SK-N-SH treated with all-trans-retinoic acid at 6 μM for 48 hours (cell line): ENCODE measurements around the gene PLD1.

Source experiments
- ATAC-seq: fragments of 200-7000 bp; cut with Tn5 transposase; 3 replicates; pipeline ENCODE4 v1.9.1; 2020; ENCODE audit warnings: mild to moderate bottlenecking, moderate library complexity
- ARNTL ChIP-seq: fragments of 450-650 bp; formaldehyde crosslinking; IDR thresholded peaks from 2 replicates; pipeline ENCODE4 v1.5.0; 2020; ENCODE audit warnings: low read depth, mild to moderate bottlenecking, moderate library complexity, borderline replicate concordance
- BACH2 ChIP-seq: fragments of 250-450 bp; sonication (Bioruptor Pico); IDR thresholded peaks from 2 replicates; pipeline ENCODE4 v1.9.0; 2021; ENCODE audit warnings: mild to moderate bottlenecking, borderline replicate concordance
- CREB5 ChIP-seq: fragments of 250-450 bp; sonication (Bioruptor Pico); IDR thresholded peaks from 2 replicates; pipeline ENCODE4 v1.5.1; 2020; ENCODE audit warnings: low read depth, mild to moderate bottlenecking, moderate library complexity
- CSDC2 ChIP-seq: fragments of 250-450 bp; sonication (Bioruptor Pico); IDR thresholded peaks from 2 replicates; pipeline ENCODE4 v1.5.0; 2020; ENCODE audit warnings: mild to moderate bottlenecking, moderate library complexity
- CSRNP3 ChIP-seq: fragments of 250-450 bp; sonication (Bioruptor Pico); IDR thresholded peaks from 2 replicates; pipeline ENCODE4 v1.5.1; 2021; ENCODE audit warnings: mild to moderate bottlenecking, moderate library complexity
- ESRRG ChIP-seq: fragments of 250-450 bp; sonication (Bioruptor Pico); IDR thresholded peaks from 2 replicates; pipeline ENCODE4 v1.6.1; 2021; ENCODE audit warnings: mild to moderate bottlenecking
- GLIS3 ChIP-seq: fragments of 250-450 bp; sonication (Bioruptor Pico); IDR thresholded peaks from 2 replicates; pipeline ENCODE4 v1.5.0; 2020; ENCODE audit warnings: mild to moderate bottlenecking, moderate library complexity
- ISL1 ChIP-seq: fragments of 250-450 bp; sonication (Bioruptor Pico); IDR thresholded peaks from 2 replicates; pipeline ENCODE4 v2.1.2; 2022; ENCODE audit warnings: mild to moderate bottlenecking, moderate library complexity
- OSR1 ChIP-seq: fragments of 250-450 bp; sonication (Bioruptor Pico); IDR thresholded peaks from 2 replicates; pipeline ENCODE4 v1.8.0; 2022; ENCODE audit warnings: moderate library complexity, mild to moderate bottlenecking, inconsistent platforms
- PATZ1 ChIP-seq: fragments of 250-450 bp; sonication (Bioruptor Pico); IDR thresholded peaks from 2 replicates; pipeline ENCODE4 v1.8.0; 2020; ENCODE audit warnings: mild to moderate bottlenecking, moderate library complexity, borderline replicate concordance
- POU6F1 ChIP-seq: fragments of 250-450 bp; sonication (Bioruptor Pico); IDR thresholded peaks from 2 replicates; pipeline ENCODE4 v1.8.0; 2021; ENCODE audit warnings: low read depth, mild to moderate bottlenecking, moderate library complexity, borderline replicate concordance
- PPARA ChIP-seq: fragments of 250-450 bp; sonication (Bioruptor Pico); IDR thresholded peaks from 2 replicates; pipeline ENCODE4 v1.5.0; 2020; ENCODE audit warnings: mild to moderate bottlenecking, borderline replicate concordance
- RARB ChIP-seq: fragments of 250-450 bp; sonication (Bioruptor Pico); IDR thresholded peaks from 2 replicates; pipeline ENCODE4 v1.8.0; 2021; ENCODE audit warnings: mild to moderate bottlenecking, moderate library complexity
- SNAI2 ChIP-seq: fragments of 250-450 bp; sonication (Bioruptor Pico); IDR thresholded peaks from 2 replicates; pipeline ENCODE4 v1.5.0; 2020; ENCODE audit warnings: mild to moderate bottlenecking, moderate library complexity
- TCF4 ChIP-seq: fragments of 250-450 bp; sonication (Bioruptor Pico); IDR thresholded peaks from 2 replicates; pipeline ENCODE4 v1.8.0; 2021; ENCODE audit warnings: mild to moderate bottlenecking, moderate library complexity, borderline replicate concordance
- TOX ChIP-seq: fragments of 250-450 bp; sonication (Bioruptor Pico); IDR thresholded peaks from 2 replicates; pipeline ENCODE4 v1.8.0; 2021; ENCODE audit warnings: mild to moderate bottlenecking, moderate library complexity, borderline replicate concordance
- TSHZ2 ChIP-seq: fragments of 250-450 bp; sonication (Bioruptor Pico); IDR thresholded peaks from 2 replicates; pipeline ENCODE4 v1.5.0; 2020; ENCODE audit warnings: mild to moderate bottlenecking, moderate library complexity
- ZC3H10 ChIP-seq: fragments of 250-450 bp; sonication (Bioruptor Pico); IDR thresholded peaks from 2 replicates; pipeline ENCODE4 v1.5.1; 2021; ENCODE audit warnings: mild to moderate bottlenecking, moderate library complexity
- ZFP3 ChIP-seq: fragments of 250-450 bp; sonication (Bioruptor Pico); IDR thresholded peaks from 2 replicates; pipeline ENCODE4 v1.5.0; 2020; ENCODE audit warnings: mild to moderate bottlenecking, moderate library complexity
- ZFP30 ChIP-seq: fragments of 450-650 bp; formaldehyde crosslinking; IDR thresholded peaks from 2 replicates; pipeline ENCODE4 v1.5.0; 2022; ENCODE audit warnings: mild to moderate bottlenecking, moderate library complexity
- ZNF565 ChIP-seq: fragments of 450-650 bp; formaldehyde crosslinking; conservative IDR thresholded peaks from 2 replicates; pipeline ENCODE4 v1.5.0; 2020; ENCODE audit warnings: low read depth, mild to moderate bottlenecking, moderate library complexity
- ZNF70 ChIP-seq: fragments of 450-650 bp; formaldehyde crosslinking; IDR thresholded peaks from 2 replicates; pipeline ENCODE4 v1.5.0; 2020; ENCODE audit warnings: mild to moderate bottlenecking, moderate library complexity

Gene PLD1

GRCh38 chr3:171797265-171797679 is 13.0 kb downstream of the PLD1 start:
- no peak for ATAC-seq

GRCh38 chr3:171796625-171797264 is 13.5 kb downstream of the PLD1 start:
- TF ChIP-seq ESRRG (CRISPR knock-in tag) (no peak), ZC3H10 (no peak), PPARA (CRISPR knock-in tag) (no peak), ZFP3 (CRISPR knock-in tag) (no peak), POU6F1 (CRISPR knock-in tag) (no peak), CSRNP3 (CRISPR knock-in tag) (no peak), OSR1 (no peak), ZNF565 (CRISPR knock-in tag) (no peak), SNAI2 (CRISPR knock-in tag) (no peak), CSDC2 (CRISPR knock-in tag) (no peak), ISL1 (CRISPR knock-in tag) (no peak), ZNF70 (CRISPR knock-in tag) (no peak), PATZ1 (CRISPR knock-in tag) (no peak), RARB (CRISPR knock-in tag) (no peak), GLIS3 (CRISPR knock-in tag) (no peak), CREB5 (CRISPR knock-in tag) (no peak), TSHZ2 (CRISPR knock-in tag) (no peak), BACH2 (CRISPR knock-in tag) (no peak), TOX (CRISPR knock-in tag) (no peak)
- TF ChIP-seq, all 23 proteins: peak for 0
- no peak for ATAC-seq

More at GRCh38 chr3:171797265-171797679, 13.0 kb downstream of the PLD1 start:
- TF ChIP-seq CSDC2 (CRISPR knock-in tag) (no peak), ZFP3 (CRISPR knock-in tag) (no peak), POU6F1 (CRISPR knock-in tag) (no peak), OSR1 (no peak), TCF4 (CRISPR knock-in tag) (no peak), ZFP30 (CRISPR knock-in tag) (no peak), ARNTL (CRISPR knock-in tag) (no peak), ZC3H10 (no peak), ESRRG (CRISPR knock-in tag) (no peak), CSRNP3 (CRISPR knock-in tag) (no peak)
